ENCODE results near the gene DPCD. TPM values are rescaled to one million over a fixed set of nuclear protein-coding genes. Genes with fewer than 3 reads are reported as not detected.

Gene DPCD
- polyA plus RNA-seq, 1 of the 3 experiments (the other 2 are of a cell fraction) = 106 TPM

DNA sequence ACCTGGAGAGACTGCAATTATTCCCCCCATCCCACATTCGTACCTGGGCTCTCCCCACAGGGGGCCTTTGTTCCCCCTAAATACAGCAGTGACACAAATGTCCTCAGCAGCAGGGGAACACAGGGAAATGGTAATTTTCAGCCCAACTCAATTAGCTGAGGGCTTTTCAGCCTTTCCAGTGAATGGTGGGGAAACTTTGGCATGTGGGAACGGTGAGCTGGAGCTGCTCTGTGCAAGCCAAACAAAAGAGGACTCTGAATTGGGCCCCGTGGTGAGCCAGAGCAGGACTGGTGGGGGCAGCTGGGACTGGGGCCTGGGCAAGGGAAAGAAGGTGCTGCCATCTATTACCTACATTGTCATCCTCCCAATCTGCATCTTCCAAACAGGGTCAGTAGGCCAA is 55.9 kb downstream of the DPCD start:
- H3K9me3 ChIP-seq = no peaks in the 10 kb centered on the region
- no peak overlapping the region for H3K4me2 ChIP-seq
- no peaks in the 10 kb centered on the region for H3K9me2 ChIP-seq
- POLR2A ChIA-PET = no interaction called here
- CTCF ChIA-PET = no interaction called here
- no peak for TF ChIP-seq SIN3A (IDR thresholded peaks at IDR 0.05; ENCODE audit: borderline replicate concordance, low read depth, low read length)
- no peak for TF ChIP-seq EP300 (IDR thresholded peaks at IDR 0.05; ENCODE audit: borderline replicate concordance in 1 of 2, low read depth in 1 of 2, low read length in 1 of 2)
- TF ChIP-seq NRF1 (IDR thresholded peaks at IDR 0.05; ENCODE audit: low read depth, low read length) = no peak
- no peak for TF ChIP-seq RAD21 (IDR thresholded peaks at IDR 0.05; ENCODE audit: low read length)
- no peak for DNase-seq
- H3K4me1 ChIP-seq (ENCODE audit: control insufficient read depth in 1 of 2, insufficient read depth in 2 of 2, low read depth in 1 of 2, low read length in 1 of 2) = no peaks in the 10 kb centered on the region; a peak in 1 of 4 replicates
- no peaks in the 10 kb centered on the region for H4K20me1 ChIP-seq (ENCODE audit: insufficient read depth)
- no peaks in the 10 kb centered on the region for H3K79me2 ChIP-seq (ENCODE audit: insufficient read depth)
- H3K4me3 ChIP-seq (ENCODE audit: low read depth in 2 of 2, low read length in 1 of 2) = no peak overlapping the region
- H3K36me3 ChIP-seq (replicated peaks in 1 of 2; ENCODE audit: control insufficient read depth in 1 of 2, insufficient read depth in 2 of 2, low read length in 1 of 2) = peaks cover 0 to 17% of the 10 kb centered on the region in 2 experiments
- no peaks in the 10 kb centered on the region for H3F3A ChIP-seq (replicated peaks; ENCODE audit: insufficient read depth)
- H2AFZ ChIP-seq (ENCODE audit: low read depth) = no peak overlapping the region
- no peak overlapping the region for H3K9ac ChIP-seq
- no peaks in the 10 kb centered on the region for H3K27me3 ChIP-seq (ENCODE audit: insufficient read depth)
- 87% methylated on average over 3 of the region's 3 CpGs for WGBS (ENCODE audit: low lambda C conversion rate)
- no peak overlapping the region for H3K27ac ChIP-seq (ENCODE audit: low read depth in 2 of 2, low read length in 1 of 2)

- H3K79me2 ChIP-seq (ENCODE audit: insufficient read depth) = no peaks in the 10 kb centered on the region
- no peaks in the 10 kb centered on the region for H3F3A ChIP-seq (replicated peaks; ENCODE audit: insufficient read depth)
- TF ChIP-seq JUND (IDR thresholded peaks at IDR 0.05) (no peak), ELF1 (IDR thresholded peaks at IDR 0.05) (no peak), YY1 (IDR thresholded peaks at IDR 0.05; ENCODE audit: low read depth) (no peak), ZBTB33 (IDR thresholded peaks at IDR 0.05; ENCODE audit: borderline replicate concordance, low read depth) (no peak), RAD21 (IDR thresholded peaks at IDR 0.05; ENCODE audit: low read length) (no peak), MAX (IDR thresholded peaks at IDR 0.05; ENCODE audit: low read depth) (no peak), NRF1 (IDR thresholded peaks at IDR 0.05; ENCODE audit: low read depth, low read length) (no peak), FOXM1 (IDR thresholded peaks at IDR 0.05; ENCODE audit: low read depth) (no peak), USF1 (IDR thresholded peaks at IDR 0.05; ENCODE audit: borderline replicate concordance, low read depth) (no peak), POLR2AphosphoS5 (IDR thresholded peaks at IDR 0.05; ENCODE audit: low read depth, low read length) (no peak), RFX5 (IDR thresholded peaks at IDR 0.05; ENCODE audit: low read length) (no peak), IRF3 (IDR thresholded peaks at IDR 0.05; ENCODE audit: low read depth, low read length) (no peak), SMC3 (IDR thresholded peaks at IDR 0.05; ENCODE audit: low read depth, low read length) (no peak), REST (IDR thresholded peaks at IDR 0.05; ENCODE audit: low read depth, low read length) (no peak), MEF2A (IDR thresholded peaks at IDR 0.05; ENCODE audit: borderline replicate concordance, low read depth) (no peak)
- TF ChIP-seq, protein P1, sequence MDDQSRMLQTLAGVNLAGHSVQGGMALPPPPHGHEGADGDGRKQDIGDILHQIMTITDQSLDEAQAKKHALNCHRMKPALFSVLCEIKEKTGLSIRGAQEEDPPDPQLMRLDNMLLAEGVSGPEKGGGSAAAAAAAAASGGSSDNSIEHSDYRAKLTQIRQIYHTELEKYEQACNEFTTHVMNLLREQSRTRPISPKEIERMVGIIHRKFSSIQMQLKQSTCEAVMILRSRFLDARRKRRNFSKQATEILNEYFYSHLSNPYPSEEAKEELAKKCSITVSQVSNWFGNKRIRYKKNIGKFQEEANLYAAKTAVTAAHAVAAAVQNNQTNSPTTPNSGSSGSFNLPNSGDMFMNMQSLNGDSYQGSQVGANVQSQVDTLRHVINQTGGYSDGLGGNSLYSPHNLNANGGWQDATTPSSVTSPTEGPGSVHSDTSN (IDR thresholded peaks at IDR 0.05) = no peak
- TF ChIP-seq, protein P2, sequence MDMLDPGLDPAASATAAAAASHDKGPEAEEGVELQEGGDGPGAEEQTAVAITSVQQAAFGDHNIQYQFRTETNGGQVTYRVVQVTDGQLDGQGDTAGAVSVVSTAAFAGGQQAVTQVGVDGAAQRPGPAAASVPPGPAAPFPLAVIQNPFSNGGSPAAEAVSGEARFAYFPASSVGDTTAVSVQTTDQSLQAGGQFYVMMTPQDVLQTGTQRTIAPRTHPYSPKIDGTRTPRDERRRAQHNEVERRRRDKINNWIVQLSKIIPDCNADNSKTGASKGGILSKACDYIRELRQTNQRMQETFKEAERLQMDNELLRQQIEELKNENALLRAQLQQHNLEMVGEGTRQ (IDR thresholded peaks at IDR 0.05; ENCODE audit: borderline replicate concordance, low read depth, low read length) = no peak
- ChIA-PET POLR2A (no interaction called here), CTCF (interaction anchor here (1.4 to 2.4 kb wide), 2 partner anchors 75 to 431 kb away, joined by 3 to 7 read pairs; no protein-coding TSS in a partner anchor)
- no peak overlapping the region for H3K9ac ChIP-seq
- peaks cover 0 to 22% of the 10 kb centered on the region in 2 experiments for H3K36me3 ChIP-seq (replicated peaks in 1 of 2; ENCODE audit: control insufficient read depth in 1 of 2, insufficient read depth in 2 of 2, low read length in 1 of 2)
- DNase-seq = no peak
- no peak overlapping the region for H2AFZ ChIP-seq (ENCODE audit: low read depth)
- no peak overlapping the region for H3K27ac ChIP-seq (ENCODE audit: low read depth in 2 of 2, low read length in 1 of 2)
- H3K4me1 ChIP-seq (ENCODE audit: control insufficient read depth in 1 of 2, insufficient read depth in 2 of 2, low read depth in 1 of 2, low read length in 1 of 2) = no peaks in the 10 kb centered on the region; a peak in 1 of 4 replicates
- WGBS (ENCODE audit: low lambda C conversion rate) = 95% methylated on average over 1 of the region's 1 CpG
- no peaks in the 10 kb centered on the region for H3K27me3 ChIP-seq (ENCODE audit: insufficient read depth)
- H3K4me3 ChIP-seq (ENCODE audit: low read depth in 2 of 2, low read length in 1 of 2) = no peak overlapping the region
- no peaks in the 10 kb centered on the region for H4K20me1 ChIP-seq (ENCODE audit: insufficient read depth)
- no peak overlapping the region for H3K4me2 ChIP-seq
- H3K9me3 ChIP-seq = no peaks in the 10 kb centered on the region
- no peaks in the 10 kb centered on the region for H3K9me2 ChIP-seq
Measured at GRCh38 chr10:101645659-101646058, 57.5 kb downstream of the DPCD start.

Data from SK-N-SH (cell line).